ENCODE measurements around the gene MARS2.

Gene MARS2

GRCh38 chr2:197705121-197705911 is at the start of gene MARS2 (continued):
- TF ChIP-seq ZNF2 (tag by site-specific recombination; IDR thresholded peaks at IDR 0.05) (peak; percentile 70), GLI4 (tag by site-specific recombination; IDR thresholded peaks at IDR 0.05) (0 out of 2 replicates have a peak, but pooled peaks have one; percentile 52), ZNF692 (tag by site-specific recombination; IDR thresholded peaks at IDR 0.05) (0 out of 2 replicates have a peak, but pooled peaks have one; percentile 14), ZNF747 (tag by site-specific recombination; IDR thresholded peaks at IDR 0.05) (no peak), ZNF121 (tag by site-specific recombination; IDR thresholded peaks at IDR 0.05) (no peak), CTCF (tag by site-specific recombination; IDR thresholded peaks at IDR 0.05) (peak; percentile 59; the same call in 1 of the 2 replicates), ZNF624 (tag by site-specific recombination; IDR thresholded peaks at IDR 0.05) (no peak), ZBTB17 (tag by site-specific recombination; IDR thresholded peaks at IDR 0.05) (peak; percentile 54; the same call in 1 of the 2 replicates), ZSCAN5A (tag by site-specific recombination; IDR thresholded peaks at IDR 0.05) (peak; percentile 64; the same call in 1 of the 2 replicates), EGR2 (tag by site-specific recombination; IDR thresholded peaks at IDR 0.05; ENCODE audit: low read depth) (peak; percentile 84), PRDM2 (tag by site-specific recombination; IDR thresholded peaks at IDR 0.05; ENCODE audit: borderline replicate concordance) (no peak), ZFHX2 (tag by site-specific recombination; conservative IDR thresholded peaks at IDR 0.05) (peak; percentile 78), ZBTB8A (tag by site-specific recombination; IDR thresholded peaks at IDR 0.05) (peak; percentile 48; the same call in 1 of the 2 replicates), PATZ1 (tag by site-specific recombination; IDR thresholded peaks at IDR 0.05) (peak; percentile 59; the same call in 1 of the 2 replicates), ZNF501 (tag by site-specific recombination; IDR thresholded peaks at IDR 0.05) (peak; percentile 77; the same call in 1 of the 2 replicates), ZBTB20 (tag by site-specific recombination; IDR thresholded peaks at IDR 0.05) (peak; percentile 0; the same call in 1 of the 2 replicates), ZNF629 (tag by site-specific recombination; IDR thresholded peaks at IDR 0.05) (peak; percentile 31; the same call in 1 of the 2 replicates)
